IPS-18c (cell line): ENCODE data around the gene LRP4.
A peak's percentile ranks its signal among the peaks of the same experiment; 100 is the strongest.

Source experiments
- H3K4me3 ChIP-seq: 2 replicates; pipeline ENCODE4 v1.7.0; 2013; ENCODE audit warnings: low read depth, mild to moderate bottlenecking, low read length, moderate library complexity; ENCODE audit not compliant: insufficient read depth
- H3K9me3 ChIP-seq: one replicate; pipeline ENCODE4 v1.6.1; 2013; ENCODE audit warnings: mild to moderate bottlenecking, low read length, moderate library complexity; ENCODE audit not compliant: control insufficient read depth, insufficient read depth

The LRP4 gene

GRCh38 chr11:46836870-46837269 is 81.5 kb downstream of the LRP4 start:
- no peak overlapping the region for H3K4me3 ChIP-seq
- no peaks in the 10 kb centered on the region for H3K9me3 ChIP-seq

- H3K9me3 ChIP-seq, result no peaks in the 10 kb centered on the region
Measured at GRCh38 chr11:46836431-46836830, 81.9 kb downstream of the LRP4 start.

GRCh38 chr11:46835897-46836296 is 82.5 kb downstream of the LRP4 start:
- Histone ChIP-seq H3K9me3 (no peaks in the 10 kb centered on the region), H3K4me3 (no peak overlapping the region)

More at GRCh38 chr11:46836431-46836830, 81.9 kb downstream of the LRP4 start:
- no peak overlapping the region for H3K4me3 ChIP-seq

- no peaks in the 10 kb centered on the region for H3K9me3 ChIP-seq
- no peak overlapping the region for H3K4me3 ChIP-seq
Measured at GRCh38 chr11:46834821-46835220, 83.5 kb downstream of the LRP4 start.

- H3K4me3 ChIP-seq, result no peak overlapping the region
- H3K9me3 ChIP-seq, result no peaks in the 10 kb centered on the region
Measured at GRCh38 chr11:46832511-46833214, 85.7 kb downstream of the LRP4 start.

- Histone ChIP-seq H3K9me3 (no peaks in the 10 kb centered on the region), H3K4me3 (no peak overlapping the region)
Measured at GRCh38 chr11:46827995-46828394, 90.4 kb downstream of the LRP4 start.

- H3K4me3 ChIP-seq, result peak overlapping the region; percentile 36
- no peaks in the 10 kb centered on the region for H3K9me3 ChIP-seq
Measured at GRCh38 chr11:46826310-46827044, 91.9 kb downstream of the LRP4 start.

- no peaks in the 10 kb centered on the region for H3K9me3 ChIP-seq
- no peak overlapping the region for H3K4me3 ChIP-seq
Measured at GRCh38 chr11:46808799-46809431, 109.4 kb downstream of the LRP4 start.
